Hindlimb muscle (tissue), 1 donor: ENCODE data around the gene SLC24A1. TPM values are rescaled to one million over a fixed set of nuclear protein-coding genes. Genes with fewer than 3 reads are reported as not detected.
A peak's percentile ranks its signal among the peaks of the same experiment; 100 is the strongest.
"Not testable (repeated sequence)": the region's sequence is repeated elsewhere in the genome, so short reads cannot be mapped to it uniquely, and the experiment has no call there.

Experiments used
- DNase-seq: peaks from one replicate; pipeline ENCODE4 v3.0.0-alpha.2; 2013
- polyA plus RNA-seq: library from polyadenylated mRNA; unstranded; fragments of 120-200 nt; gene quantifications from one replicate; pipeline ENCODE4 v1.2.1, GENCODE V29; 2013; ENCODE audit not compliant: insufficient read length

The SLC24A1 gene
- polyA plus RNA-seq: 8.5 TPM

DNA sequence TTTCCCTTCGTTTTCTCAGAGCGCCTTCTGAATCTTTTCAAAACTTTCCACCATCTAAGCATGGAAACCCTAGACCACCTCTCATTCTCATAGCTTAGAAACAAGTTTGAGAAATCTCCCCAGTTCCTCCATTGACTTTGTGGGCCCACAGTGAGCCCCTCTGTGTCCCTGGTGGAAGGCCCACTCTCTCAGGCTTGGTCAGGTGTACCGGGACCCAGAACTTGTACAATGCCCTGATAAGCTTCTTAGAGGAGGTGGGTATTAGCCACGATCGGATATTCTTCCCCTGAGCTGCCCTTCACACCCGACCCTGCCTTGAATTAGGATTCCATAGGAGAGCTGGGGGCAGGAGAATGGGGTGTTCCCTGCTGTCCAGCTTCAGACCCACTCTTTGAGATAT lies at the start of gene SLC24A1:
SLC24A1 (plus strand) TSS at position 301 of the 400 bp plus-strand sequence. CDS start 2,143 bp downstream, outside the sequence.
- no peak for DNase-seq

DNA sequence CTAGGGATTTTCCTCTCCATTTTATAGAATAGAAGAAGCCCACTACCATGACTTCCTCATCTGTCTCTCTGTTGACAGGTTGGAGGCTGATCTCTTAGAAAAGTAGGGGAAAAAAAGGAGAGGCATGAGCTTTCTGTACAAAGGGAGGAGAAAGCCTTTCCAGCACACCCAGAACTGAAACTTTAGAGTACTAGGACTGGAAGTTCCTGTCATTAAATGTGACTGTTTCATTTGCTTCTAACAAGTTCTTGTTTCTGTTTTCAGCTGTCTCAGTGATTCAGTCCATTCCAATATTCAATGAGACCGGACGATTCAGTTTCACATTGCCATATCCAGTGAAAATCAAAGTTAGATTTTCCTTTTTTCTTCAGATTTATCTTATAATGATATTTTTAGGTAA lies 49.8 kb upstream of the SLC24A1 start:
- DNase-seq: no peak

DNA sequence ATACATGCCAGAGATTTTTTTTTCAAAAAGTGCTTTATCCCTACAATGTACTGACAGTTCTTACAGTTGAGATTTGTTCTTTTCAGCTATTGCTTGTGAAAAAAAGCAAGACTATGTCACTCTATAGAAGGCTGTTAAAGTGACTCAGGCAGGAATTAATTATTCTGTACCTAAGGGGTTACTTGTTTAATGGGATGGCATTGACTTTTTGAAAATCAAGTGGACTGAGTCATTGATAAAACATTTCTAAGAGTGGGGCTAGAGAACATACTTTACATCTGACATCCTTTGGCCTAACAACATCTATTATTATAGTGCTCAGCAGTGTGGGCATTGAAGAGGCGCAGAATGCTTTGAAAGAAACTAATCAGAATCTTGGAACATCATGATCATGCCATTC lies 45.1 kb upstream of the SLC24A1 start:
- DNase-seq: no peak

DNA sequence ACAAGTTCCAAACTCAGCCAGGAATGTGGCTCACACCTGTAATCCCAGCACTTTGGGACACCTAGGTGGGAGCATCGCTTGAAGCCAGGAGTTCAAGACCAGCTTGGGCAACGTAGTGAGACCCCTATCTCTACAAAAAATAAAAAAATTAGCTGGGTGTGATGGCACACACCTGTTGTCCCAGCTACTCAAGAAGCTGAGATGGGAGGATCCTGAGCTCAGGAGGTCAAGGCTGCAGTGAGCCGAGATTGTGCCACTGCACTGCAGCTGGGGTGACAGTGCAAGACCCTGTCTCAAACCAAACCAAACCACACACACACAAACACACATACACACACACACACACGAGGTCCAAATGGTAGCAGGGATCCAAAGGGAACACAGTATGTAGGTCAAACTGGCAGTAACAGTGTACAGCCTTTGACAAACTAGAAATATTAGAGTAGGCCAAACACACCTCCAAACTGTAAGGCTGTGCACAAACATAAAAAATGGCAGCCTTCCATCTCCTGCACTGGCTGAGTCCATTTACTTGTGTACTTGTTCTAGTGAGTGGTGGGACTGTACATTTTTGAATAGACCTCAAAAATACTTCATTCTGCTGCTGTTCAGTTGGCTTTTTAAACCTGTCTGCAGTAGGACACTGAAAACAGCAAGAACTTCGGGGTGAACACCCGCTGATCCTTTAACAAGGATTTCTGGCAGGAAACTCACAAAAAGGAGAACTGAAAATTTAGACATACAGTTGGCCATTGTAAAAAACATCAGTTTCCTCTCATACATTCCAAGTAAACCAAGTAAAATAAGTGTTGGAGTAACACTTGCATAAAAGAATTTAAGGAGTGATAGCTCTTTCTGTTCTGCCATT lies 44.4 kb upstream of the SLC24A1 start:
- no peak for DNase-seq

DNA sequence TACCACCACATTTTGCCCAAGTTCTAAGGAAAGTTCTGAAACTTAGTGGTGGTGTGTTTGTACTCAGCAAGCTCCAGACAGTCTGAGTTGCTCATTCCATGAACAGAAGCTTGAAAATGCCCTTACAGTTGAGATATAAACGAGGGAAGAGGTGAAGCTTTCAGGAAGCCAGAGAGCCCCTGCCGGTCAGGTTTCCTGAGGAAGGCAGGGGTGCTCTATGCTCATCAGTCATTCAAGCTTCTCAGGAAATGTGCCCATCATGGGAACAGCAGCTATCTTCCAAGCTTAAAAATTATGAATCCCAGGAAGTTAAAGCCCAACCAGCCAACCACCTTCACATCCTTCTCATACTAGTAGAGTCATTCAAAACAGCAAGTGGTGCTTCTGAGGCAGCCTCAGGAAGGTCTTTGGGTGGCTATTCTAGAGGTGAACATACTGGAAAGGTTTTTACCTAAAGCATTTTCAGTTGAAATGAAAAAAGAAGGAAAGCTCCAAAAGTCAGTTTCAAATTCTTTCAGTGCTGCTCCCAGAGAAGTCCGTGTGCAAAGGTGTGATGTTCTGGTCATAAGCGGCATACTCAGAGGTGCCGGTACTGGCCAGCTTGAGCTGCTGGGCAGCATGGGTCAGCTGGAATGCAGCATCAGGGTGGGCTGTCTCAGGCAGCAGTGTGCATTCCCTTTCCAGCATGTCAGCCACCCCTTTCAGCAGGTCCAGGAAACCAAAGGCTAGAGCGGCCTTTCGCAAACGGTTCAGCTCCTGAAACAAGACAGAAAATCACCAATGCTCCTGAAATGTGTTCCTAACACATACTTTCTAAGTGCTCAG lies 42.6 kb upstream of the SLC24A1 start:
- no peak for DNase-seq

DNA sequence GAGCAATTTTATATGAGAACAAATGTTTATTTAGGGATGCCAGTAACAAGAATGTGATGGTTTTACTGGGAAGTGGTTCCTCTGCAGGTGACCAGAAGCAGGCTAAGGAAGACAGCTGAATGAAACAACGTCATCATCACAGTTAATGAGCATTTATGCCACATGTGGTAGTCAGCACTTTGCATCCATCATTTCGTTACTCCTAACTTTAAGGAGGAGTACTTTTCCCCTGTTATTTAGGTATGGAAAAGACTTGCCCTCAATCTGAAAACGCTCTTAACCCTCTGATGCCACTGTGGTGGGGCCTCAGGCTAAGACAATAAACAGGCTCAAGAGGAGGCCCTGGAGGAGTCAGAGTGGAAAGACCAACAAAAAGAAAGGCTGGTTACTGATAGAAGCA lies 42.0 kb upstream of the SLC24A1 start:
- DNase-seq: no peak

DNA sequence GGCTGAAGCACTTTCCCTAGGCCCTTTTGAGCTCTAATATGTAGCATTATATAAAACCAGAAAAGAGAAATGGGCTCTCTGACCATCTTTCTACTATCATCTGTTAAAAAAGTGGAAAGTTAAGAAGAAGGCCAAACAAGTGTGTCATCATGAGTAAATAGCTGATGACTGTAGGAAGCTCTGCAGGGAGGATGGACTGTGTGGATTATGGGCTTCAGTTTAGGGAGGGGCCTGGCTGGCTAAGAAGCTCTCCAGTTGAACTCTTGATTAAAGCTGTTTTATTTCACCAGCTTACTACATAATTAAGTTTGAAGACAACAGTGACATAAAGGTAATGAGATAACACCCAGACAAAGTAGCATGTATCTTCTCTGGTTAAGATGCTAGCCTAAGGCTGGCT lies 41.5 kb upstream of the SLC24A1 start:
- no peak for DNase-seq

DNA sequence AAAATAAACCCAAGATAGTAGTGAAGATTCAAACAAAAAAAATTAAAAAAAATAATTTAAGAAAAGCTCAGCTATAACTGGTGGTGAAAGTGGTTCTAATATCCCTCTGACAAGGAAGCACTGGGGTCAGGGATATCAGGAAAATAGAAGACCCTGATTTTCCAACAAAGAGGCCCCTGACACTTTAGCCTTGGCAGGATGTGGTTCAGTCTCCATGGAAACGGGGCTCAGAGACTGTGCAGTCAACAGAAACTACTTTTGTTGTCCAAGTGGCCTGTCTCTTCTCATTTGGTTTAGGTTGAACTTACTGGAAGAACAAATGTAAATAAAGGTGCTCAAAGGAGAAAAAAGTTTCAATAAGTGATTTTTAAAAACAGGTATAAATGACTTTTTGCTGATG lies 38.0 kb upstream of the SLC24A1 start:
- DNase-seq: no peak

DNA sequence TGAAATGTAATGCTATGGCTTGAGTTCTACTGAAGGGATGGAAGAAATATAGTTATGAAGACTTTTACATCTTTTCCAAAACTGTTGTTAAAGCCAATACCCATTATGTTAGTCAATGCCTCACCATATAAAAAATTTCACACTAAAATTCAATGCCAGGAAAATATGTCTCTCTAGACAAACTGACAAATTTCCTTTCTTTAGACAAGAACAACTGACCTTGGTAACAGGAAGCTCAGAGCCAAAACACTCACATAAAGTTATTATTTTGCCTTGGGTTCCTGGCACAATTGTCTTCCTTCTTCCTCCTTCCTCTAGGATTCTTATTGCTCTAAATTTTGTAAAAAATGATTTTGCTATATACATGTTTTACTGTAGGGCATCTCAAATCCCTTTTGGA lies 37.5 kb upstream of the SLC24A1 start:
- DNase-seq: no peak

DNA sequence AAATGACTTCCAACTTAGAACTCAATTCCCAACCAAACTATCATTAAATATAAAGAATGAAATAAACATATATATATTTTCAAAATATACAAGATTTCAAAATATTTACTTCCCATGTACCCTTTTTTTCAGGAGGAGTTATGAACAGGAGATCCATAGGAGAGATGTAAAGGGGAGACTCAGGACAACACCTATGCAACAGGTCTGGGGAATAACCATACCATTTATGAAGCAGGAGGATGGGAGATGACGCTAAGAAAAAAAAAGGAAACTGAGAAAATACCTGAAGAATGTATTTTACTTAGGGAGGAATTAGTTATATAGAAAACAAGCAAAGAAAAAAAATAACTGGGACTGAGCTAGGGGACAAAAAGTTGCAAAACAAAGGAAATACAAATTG lies 34.6 kb upstream of the SLC24A1 start:
- no peak for DNase-seq

DNA sequence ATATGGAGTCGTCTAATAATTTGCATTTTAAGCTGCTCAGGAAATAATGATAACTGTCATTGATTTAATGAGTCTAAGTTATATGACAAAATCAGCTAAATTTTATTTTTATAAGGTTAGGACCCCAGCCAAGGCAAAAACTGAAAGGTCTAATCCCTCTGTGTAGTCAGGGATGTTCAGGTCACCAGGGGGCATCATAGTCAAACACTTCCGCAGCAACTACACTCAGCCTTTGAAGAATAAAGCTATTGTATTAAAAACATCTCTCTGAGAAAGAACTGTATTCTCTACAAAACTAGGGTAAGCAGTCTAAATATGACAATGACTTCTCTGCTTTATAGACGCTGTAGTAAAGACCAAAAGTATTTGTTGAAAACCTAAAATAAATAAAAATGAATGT lies 25.8 kb upstream of the SLC24A1 start:
- DNase-seq: no peak

DNA sequence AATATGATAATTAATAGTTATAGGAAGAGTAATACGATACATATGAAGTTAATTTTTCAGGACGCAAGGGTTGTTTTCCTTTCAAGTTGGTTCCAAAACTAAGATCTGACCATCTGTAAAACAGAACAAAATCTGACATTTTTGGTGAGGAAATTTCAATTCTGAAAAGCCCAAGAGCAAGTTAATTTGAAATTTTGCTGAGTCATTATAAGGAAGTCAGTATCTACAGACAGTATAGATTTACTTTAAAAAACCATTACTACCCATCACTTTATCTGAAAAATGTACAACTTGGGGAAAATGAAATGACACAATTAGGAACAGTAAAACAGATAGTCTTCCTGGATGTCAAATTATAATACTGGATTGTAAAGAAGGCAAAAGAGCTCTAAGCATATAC lies 23.3 kb upstream of the SLC24A1 start:
- no peak for DNase-seq

DNA sequence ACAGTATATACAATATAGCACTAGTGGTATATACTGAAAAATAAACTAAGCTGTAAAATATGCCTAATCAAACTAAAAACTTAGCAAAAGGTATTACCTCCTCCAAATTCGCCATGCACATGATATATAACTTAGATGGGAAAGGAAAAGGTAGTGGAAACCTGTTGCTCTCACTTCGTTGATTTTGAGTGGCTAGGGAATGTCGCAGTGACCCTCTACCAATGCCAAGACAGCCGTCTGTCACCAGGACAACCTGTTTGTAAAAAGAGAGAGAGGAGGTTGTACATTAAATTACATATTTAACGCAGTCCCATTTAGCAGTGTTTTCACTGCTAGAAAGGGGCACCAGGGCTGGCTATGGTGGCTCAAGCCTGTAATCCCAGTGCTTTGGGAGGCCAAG lies 22.1 kb upstream of the SLC24A1 start:
- no peak for DNase-seq

DNA sequence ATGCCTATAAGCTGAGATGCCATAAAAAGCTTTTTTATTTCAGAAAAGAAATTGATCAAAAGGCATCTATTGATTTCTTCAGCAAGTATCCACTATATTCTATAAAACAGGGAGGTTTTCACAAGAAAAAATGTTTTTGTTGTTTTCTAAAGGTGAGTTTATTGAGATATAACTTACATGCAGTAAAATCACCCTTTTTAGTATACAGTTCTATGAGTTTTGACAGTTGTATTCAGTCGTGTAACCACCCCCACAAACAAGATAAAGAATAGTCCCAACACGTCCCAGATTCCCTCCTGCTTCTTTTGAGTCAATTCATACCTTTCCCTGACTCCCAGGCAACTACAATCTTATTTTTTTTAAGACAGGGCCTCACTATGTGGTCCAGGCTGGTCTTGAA lies 18.6 kb upstream of the SLC24A1 start:
- DNase-seq: no peak

DNA sequence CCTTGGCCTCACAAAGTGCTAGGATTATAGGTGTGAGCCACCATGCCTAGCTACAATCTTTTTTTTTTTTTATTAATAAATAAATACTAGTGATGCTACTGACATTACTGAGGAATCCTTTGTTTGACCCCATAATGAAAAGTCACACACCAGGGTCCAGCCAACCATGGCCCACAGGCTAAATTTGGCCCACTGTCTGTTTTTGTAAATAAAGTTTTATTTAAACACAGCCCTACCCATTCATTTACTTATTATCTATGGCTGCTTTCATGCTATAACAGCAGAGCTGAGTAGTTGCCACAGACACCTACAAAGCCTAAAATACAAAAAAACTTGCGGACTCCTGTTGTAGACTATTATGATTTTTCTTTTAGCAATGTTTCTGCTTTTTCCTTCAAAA lies 18.2 kb upstream of the SLC24A1 start:
- no peak for DNase-seq

DNA sequence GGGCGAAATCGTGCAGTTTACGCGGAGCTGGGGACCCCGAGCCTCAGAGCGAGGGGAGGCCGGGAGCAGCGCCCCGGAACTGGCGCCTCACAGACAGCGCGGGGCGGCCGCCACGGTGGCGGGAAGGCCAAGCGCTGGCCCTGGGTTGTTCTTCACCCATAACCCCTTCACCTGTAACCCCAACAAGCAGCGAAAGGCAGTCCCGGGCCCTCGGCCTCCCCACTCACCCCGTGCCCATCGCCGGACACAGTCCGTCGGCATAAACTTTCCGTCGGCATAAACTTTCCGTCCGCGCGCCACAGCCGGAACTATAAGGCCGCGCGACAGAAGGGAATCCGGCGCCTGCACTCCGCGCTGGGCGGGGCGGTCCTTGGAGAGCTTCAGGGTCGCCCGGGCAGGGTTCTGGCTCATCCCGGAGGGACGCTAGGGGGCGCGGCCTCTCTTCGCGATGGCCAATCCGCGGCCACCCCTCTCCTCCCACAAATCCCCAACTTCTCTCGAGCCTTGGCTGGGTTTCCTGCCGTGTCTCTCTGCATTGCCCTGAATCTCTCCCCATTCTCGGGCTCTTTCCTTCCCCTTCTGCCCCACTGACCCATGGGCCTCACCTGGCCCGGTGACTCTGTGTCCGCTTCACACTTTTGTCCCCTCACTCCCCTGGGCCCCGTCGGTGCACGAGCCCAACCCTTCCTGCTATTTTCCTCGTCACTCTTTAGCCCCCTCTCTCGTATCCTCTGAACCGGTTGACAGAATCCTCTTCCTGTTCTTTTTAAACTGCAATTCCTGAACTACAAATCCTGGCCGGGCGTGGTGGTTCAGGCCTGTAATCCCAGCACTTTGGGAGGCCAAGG lies 10.6 kb upstream of the SLC24A1 start, which contains the start of gene INTS14:
INTS14 (minus strand) TSS at position 261 of the 848 bp plus-strand sequence. CDS start 3,751 bp downstream, outside the sequence.
- peak; percentile 97 for DNase-seq

DNA sequence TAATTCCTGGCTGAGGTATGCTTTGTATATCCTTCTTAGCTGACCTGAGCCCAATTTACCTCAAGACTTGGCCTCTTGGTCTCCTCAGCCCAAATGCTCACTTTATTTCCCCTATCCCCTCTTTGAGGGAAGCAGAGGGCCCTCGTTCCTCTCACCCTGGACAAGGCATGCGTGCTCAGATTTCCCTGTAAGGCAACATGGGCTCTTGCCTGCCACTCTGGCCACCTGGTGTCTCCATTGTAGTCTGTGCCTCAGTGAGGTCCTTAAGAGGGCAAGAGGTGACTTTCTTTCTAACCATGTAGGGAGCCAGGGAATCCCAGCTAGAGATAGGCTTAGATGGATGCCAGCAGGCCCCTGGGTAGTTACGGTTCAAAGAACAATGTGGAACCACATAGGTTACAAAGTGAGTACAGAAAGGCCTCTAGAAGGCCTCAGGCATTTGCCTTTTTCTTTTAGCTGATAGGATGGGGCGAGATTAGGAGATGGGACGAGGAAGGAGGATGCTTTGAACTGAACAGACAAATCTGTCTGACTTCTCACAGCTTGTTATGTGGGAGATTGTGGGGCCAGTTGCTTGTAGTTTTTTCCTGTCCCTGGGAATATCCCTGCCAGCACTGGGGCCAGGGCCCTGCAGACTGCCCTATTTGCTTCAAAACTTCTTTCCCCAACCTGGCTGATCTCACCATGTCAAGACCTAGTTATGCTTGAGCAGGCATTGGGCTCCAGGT lies 9.7 kb upstream of the SLC24A1 start:
- no peak for DNase-seq

DNA sequence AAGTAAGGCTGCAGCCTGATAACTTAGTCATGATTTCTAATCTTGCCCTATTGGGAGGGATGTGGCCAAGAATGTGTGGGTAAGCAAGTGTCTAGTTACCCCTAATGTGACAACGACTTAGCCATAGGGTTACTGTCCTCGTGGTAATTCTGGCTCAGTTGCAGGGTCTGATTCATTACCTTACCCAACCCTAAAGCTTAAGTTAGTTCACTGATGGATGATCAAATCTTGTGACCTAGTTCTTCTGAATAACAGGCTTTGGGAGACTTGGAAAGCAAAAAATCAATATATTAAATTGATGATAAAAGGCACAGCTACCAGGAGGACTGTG lies 9.2 kb upstream of the SLC24A1 start:
- DNase-seq: no peak

DNA sequence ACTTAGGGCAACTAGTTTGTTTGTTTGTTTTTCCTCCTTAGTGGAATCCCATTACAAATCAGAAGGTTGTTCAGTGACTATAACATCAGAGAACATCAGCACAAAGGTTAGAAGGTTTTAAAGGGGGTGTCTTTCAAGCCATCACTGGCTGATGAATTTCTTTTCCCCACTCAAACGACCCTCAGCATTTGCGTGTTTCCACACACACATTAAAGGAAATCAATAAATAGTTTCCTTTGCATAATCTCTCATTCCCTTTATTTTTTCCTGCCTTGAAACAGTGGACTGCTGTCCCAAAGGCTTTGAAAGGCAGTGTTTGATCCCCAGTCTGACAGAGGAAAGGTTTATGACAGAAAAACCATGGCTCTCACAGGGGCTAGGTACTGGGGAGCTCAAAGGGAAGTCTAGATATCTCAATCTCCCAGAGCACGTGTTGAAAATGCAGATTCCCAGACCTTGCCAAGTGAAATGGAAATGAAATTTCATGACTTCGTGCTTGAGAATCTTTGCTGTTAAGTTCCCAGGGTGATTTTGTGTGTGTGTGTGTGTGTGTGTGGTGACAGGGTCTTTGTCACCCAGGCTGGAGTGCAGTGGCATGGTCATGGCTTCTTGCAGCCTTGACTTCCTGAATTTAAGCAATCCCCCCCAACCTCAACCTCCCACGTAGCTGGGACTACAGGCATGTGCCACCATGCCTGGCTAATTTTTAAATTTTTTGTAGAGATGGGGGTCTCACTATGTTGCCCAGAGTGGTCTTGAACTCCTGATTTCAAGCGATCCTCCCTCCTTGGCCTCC lies 8.6 kb upstream of the SLC24A1 start:
- no peak for DNase-seq

DNA sequence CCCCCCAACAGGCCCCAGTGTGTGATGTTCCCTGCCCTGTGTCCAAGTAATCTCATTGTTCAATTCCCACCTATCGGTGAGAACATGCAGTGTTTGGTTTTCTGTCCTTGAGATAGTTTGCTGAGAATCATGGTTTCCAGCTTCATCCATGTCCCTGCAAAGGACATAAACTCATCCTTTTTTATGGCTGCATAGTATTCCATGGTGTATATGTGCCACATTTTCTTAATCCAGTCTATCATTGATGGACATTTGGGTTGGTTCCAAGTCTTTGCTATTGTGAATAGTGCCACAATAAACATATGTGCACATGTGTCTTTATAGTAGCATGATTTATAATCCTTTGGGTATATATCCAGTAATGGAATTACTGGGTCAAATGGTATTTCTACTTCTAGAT lies 5.9 kb upstream of the SLC24A1 start:
- not testable (repeated sequence) for DNase-seq

DNA sequence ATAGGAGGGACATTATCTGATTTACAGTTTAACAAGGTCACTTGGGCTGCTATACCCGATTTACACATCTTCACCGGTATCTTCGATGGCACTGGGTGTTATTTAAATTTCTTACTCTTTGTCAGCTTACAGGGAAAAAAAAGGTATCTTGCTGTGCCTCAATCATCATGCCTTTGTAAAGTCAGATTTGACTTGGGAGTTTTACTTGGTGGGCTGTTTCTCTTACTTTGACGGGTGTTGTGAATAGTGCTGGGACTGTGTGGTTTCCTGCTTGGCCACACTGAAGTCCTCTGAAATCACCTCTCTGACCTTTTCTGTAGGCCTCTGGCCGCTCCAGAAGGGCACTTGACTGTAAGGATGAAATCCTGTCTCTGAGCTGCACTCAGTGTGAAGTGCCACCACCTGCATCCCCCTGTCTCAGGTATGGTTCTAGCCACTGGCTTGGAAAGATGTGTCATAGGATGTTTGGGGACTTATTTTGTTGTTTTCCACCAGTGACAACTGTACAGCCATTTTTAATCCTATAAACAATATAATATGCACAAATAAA lies 3.1 kb upstream of the SLC24A1 start:
- DNase-seq: no peak
